Endothelial cell of hepatic sinusoid (primary cell): ENCODE data around the gene ETS1.

Experiments used
- in situ Hi-C: cut with HindIII; loops from 2 replicates; pipeline ENCODE4 v1.10.0; 2017; ENCODE audit warnings: low sequenced_read_pairs

Gene ETS1

DNA sequence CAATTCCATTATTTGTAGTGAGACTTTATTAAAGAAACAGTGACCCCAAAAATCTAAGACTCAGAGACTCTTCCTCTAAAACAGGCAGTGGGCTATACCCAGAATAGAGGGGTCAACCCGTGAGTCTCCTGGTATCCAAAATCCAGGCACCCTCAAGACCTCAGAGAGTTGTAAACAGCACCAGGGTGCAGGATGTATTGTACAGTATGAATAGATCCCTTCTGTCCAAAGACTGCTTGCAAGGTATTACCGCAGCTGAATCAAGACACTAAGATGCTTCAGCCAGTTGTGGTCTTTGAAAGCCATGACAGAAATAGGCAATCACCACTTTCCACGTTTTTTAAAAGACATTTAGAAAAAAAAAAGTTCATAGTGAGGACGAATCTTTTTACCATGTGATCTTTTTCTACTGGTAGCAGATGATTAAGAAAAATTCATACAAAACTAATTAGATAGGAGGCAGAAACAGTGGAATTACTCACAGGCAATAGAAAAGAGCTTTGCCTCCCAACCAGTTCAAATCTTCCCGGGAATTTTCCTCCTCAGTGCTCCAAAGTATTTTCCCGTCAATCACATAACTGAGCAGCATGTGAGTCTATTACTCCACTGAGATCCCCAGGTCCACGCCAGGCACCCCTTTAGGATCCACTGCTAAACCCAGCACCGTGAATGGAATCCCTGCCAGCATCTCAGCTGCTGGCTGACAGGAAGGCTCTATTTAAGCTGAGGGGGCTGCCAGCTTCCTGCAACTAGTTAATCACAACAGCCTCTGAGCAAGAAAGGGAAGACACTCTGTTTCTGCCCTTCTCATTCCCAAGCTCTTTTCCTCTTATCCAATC lies 113.1 kb downstream of the ETS1 start:
- in situ Hi-C loops = no loop called here

DNA sequence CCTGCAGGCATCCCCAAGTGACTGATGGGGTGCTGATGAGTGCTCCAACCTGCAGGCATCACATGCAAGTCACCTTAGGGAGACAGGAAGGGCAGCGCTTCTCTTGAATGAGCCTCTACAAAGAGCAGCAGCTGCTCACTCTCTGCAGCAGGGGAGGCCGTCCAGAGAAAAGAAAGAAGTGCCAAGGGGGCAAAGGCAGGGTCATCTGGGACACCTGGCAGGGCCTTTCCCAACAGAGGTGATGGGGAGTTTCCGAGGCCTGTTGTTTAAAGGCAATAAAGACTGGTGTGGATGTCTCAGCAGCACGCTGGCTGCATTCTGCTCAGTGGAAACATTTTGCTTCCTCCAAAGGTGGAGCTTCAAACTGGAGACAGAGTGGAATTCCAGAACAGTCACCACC lies 113.7 kb downstream of the ETS1 start:
- in situ Hi-C loops = no loop called here

DNA sequence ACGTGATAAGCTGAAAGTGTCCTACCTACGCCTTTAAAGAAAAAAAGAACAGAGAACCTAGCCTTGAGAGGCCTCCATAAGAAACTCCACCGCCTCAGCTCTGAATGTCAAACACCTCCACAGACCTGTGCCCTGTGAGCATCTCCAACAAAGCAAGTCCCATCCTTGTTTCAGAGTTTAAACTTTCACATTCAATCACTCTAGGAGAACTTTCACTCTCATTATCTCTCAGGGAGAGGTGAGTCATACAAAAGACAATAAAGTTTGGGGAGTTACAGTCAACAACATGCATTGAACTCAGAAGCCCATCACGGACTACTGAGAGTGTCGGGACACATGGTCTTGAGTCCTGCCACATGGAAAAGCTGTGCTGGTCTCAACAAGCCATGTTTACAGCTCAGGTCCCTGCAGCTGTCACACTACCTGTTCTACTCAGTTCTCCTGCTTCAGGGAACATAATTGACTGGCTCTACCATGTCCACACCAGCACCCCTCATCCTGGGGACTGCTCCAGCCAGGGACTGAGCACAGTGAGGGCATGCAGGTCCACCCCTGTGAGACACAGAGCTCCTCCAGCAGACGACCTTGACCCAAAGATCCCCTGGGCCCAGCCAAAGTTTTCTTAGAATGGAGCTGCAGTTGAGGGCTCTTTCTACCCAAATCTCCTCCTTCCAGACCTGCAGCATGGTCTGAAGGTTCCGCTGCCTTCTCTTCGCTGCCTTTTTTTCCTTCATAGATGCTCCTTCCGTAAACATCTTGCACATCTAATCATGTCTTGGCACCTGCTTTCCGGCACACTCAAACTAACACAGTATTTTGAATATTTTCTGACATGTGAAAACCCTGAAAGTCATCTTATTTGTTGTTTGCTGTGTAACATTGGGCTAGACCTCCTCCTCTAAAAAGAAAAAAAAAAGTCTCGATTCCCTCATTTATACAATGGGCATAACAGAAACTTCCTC lies 114.9 kb downstream of the ETS1 start:
- in situ Hi-C loops = no loop called here

DNA sequence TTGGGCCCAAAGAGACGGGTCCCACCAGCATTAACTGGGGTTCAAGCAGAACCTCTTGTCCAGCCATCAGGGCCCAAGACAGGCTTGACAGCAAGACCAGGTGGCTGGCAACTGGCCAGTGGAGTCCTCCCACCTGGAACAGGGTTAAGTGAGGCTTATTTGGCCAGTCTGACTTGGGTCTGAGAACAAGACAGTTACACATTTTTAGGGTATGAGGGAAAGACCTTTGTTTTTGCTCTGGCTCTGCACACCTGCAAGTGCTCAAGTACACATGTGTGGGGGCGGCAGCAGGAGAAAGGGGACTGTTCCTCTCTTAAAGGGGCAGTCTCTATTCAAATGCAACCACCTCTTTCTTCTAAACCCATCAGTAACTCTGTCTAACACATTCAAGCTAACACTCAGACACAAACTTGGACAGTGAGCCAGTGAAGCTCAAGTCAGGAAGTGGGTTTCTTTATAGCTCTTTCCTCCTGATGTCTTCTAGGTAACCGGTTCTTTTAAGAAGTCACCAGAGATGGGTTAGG lies 116.2 kb downstream of the ETS1 start:
- in situ Hi-C loops = no loop called here

DNA sequence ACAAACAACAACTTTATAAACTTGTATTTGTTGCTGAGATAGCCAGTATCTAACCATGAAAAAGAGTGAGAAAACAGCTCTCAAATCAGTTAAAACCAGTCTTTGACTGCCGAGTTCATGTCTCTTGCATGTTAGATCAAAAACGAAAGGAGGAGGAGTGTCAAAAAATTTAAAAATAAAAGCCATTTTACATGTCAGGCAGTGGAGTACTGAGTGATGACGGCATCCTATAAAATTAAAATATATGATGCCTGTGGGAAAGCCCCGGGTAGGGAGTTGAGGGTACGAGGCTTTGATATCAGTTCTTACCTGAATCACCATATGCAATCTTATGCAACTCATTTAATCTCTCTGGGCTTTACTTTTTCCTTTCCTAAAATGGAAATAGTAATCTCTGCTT lies 117.3 kb downstream of the ETS1 start:
- in situ Hi-C loops = no loop called here

DNA sequence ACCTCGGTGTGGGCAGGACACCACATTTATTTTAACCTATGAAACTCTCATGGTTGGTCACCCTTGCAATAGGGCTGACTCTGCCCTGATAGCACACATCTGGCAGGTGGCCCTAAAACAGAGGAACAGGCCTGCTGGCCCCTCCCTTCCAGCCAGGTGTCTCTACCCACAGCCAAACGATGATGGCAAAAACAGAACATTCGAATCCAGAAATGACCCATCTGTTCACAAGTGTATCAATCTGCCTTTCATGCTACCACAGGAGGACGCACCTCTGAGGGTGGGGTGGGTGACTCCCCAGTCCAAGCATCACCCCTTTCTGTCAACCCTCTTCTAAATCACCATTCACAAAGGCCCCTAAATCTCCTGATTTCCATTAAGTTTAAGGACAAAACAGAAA lies 118.1 kb downstream of the ETS1 start:
- in situ Hi-C loops = no loop called here

DNA sequence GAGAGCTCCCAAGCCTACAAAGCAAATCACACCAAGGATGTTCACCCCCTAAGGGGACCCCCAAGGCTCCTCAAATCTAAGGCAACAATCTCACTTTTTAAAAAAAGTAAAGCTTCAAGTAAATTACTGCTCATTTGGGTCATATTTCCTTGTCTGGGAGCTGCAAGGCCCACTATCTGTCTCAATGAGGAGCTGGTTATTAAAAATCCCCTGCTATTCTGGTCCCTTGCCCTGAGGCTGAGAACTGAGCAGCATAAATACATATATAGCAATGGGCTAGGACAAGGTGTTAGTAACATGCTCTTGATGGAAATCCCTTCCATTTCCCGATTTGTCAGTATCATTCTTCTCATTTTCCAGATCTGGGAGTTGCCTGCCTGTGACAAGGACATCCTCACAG lies 119.2 kb downstream of the ETS1 start:
- in situ Hi-C loops = no loop called here

GRCh38 chr11:128467610-128468041 lies 119.7 kb downstream of the ETS1 start:
- in situ Hi-C loops = no loop called here

DNA sequence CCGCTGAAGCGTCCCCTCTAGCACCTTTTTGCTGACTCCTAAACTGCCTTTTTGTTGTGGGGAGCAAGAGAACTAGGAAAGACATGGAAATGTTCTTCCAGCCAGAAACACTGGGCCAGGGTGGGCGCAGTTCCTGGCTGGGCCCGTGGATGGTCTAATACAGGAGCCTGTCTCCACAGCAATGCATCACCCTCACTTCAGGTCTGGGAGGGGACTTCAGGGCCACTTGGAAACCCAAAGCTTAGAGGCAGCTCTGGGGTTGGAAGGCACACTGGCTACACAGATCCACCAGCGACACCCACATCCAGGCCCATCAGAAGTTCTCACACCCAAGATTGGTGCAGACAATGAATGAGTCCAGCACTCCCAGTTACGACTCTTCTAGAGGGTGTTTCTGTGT lies 120.3 kb downstream of the ETS1 start:
- in situ Hi-C loops = no loop called here

DNA sequence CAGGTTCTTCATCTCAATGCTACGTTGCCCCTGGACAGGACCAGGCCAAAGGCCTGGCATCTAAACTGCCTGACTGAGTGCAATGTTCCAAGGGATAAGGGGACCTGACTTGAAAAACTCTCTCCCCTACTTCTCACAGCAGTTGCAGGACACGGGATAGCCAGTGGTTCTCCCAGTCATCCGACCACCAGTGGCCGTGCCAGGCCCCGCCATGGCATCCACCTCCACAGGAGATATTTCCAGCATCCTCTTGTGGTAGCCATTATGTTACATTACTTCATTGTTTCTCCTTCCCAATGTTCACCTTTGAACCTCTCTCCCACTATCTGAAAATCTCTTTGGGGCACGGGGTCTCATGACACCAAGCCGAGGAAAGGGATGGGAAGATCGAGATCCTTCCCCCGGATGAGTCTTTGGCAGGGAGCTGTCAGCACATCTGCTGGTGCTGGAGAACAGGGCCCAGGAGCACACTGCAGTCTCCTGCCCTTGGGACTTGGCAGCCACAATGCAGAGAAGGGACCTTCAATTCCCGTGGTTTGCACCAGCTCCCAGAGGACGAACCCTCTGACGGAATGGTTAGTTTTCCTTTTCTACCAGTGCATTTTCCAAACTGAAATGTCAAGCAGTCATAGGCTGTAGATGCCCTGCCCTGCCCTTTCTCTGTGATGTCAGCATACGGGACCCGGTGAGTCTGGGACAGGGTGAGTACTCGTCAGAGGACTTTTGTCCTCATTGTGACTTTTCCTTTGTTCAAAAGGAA lies 121.2 kb downstream of the ETS1 start:
- in situ Hi-C loops = no loop called here

DNA sequence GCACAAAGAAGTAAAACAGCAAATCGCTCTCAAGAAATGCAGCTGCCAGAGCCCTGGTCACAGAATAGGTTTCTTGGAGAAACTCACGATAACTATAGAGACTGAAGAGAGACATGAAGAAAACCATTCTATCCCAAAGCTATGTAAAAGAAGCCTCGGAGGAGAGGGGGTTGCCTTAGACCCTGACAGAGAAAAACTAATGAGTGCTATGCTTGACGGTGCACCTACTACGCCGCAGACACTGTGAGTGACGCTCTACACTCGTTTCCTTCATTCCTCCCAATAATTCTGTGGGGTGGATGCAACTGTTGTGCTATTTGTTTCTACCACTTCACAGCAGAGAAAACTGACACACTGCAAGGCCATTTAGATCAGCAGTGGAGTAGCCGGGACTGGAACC lies 121.8 kb downstream of the ETS1 start:
- in situ Hi-C loops = no loop called here

DNA sequence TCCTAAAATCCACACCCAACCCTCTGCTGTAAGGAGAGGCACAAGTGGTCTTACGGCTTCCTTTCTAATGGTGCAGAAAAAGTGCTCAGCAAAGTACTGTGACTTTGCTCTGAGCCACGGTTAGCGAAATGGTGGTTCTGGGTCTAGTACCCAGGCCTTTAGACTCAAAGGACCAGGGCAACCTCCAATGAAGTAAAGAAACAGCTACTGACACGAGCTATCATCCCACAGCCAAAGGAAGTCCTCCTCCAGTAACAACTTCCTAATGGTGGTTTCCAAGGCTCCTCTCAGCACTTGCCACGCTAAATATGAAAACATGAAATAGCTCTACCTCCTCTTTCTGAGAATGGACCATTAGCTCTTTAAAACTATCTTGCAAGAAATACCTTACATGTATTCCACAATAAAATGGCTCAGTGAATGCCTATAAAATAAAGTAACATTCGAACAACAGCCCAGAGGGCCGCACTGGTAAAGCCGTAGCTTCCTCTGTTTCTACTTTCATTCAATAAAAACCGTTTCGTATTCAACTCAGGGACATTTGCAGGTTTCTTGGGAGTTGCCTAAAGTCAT lies 122.4 kb downstream of the ETS1 start:
- in situ Hi-C loops = no loop called here

DNA sequence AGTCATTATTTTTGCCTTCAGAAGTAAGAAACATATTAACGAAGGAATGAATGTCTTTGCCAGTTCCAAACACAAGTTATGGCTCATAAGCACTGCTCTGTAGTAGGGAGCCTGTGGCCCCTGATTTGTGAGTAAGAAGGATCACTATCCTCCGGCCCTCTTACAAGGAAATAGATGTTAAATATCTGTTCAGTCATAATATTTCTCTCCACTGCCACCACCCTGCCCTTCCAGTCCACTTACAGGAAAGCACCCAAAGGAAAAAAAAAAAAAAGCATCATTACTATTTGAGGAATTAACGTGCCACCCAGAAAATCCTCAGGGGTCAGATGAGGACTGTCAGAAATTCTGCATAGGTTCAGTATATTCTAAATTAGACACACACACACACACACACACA lies 123.4 kb downstream of the ETS1 start:
- in situ Hi-C loops = no loop called here

- in situ Hi-C loops = no loop called here
Measured at GRCh38 chr11:128463371-128463829, 124.0 kb downstream of the ETS1 start.

- in situ Hi-C loops = no loop called here
Measured at GRCh38 chr11:128462922-128463321, 124.4 kb downstream of the ETS1 start.

- in situ Hi-C loops = no loop called here
Measured at GRCh38 chr11:128462189-128462588, 125.2 kb downstream of the ETS1 start.

DNA sequence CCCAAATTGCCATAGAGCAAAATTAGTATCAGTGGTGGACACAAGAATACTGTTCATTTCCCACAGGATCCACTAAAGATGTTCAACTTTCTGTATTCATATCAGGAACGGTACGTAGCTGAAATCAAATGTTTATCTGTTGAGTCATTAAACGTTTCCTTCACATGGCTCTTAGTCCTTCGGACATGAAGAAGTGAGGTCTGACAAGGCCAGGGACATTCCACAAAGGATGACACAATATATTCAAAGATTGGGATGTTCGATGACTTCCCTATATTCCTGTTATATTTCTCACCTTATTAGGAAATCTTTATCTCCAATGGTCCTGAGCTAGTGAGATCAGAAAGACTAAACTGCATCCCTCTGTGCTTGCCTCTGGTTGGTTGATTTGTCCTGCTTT lies 129.0 kb downstream of the ETS1 start:
- in situ Hi-C loops = no loop called here

GRCh38 chr11:128457874-128458273 lies 129.5 kb downstream of the ETS1 start:
- in situ Hi-C loops = no loop called here

DNA sequence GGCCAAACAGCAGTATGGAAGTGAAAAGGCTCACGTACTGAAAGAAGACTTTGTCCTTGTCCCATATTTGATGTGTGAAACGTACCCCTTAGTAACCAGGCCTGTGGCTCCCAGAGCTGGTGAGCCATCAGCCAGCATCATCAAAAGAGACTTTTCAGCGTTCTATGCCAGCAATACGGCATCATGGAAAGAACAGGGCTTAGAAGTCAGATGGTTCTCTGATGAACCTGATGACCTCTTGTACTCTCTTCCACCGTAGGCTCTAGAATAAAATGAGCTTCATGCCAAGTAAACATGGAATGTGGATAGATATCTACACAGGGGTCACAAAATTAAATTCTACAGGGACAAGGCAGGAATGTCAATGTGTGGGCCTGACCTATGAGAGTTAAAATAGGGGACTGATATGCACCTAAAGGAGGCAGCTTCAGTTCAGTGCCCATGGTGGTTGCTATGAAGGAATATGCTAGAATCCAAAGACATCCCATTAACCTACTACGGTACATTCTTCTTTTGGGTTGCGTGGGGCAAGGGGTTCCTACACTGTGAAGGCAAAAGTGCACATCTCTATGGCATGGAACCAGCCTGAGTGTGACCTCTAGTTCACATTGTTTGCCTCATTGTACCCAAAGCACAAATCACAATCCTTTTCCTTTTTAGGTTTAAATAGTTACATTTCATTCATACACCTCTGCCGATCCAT lies 130.6 kb downstream of the ETS1 start:
- in situ Hi-C loops = no loop called here

DNA sequence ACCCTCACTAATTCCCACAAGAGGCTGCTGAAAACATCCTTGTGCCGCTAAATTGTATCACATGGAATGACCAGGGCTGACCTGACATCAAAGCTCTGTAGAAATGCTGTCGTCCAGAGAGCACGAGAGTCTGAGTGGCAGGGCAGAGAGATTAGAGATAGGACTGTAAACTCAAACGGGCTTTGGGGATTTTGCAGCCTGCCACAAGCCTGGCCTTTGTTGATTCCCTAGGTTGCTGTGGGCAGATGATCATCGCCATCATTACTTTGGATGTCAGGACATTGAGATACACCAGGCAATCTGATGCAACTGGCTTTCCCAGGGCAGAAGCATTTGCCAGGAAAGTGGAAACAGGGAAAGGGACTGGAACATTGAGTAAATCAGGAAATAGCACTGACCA lies 131.6 kb downstream of the ETS1 start:
- in situ Hi-C loops = no loop called here
